ENCODE measurements around the gene KRT16.

KRT16 gene

GRCh38 chr17:41580687-41581365 is 31.7 kb downstream of the KRT16 start:
- 0 out of 2 replicates have a peak, but pooled peaks cover 3% of the 10 kb centered on the region for H4K20me1 ChIP-seq (ENCODE audit: insufficient read depth, low read length)
- no peak overlapping the region for H3K4me3 ChIP-seq (ENCODE audit: low read depth in 1 of 2, low read length in 2 of 2)
- H3K27me3 ChIP-seq (ENCODE audit: insufficient read depth, low read length, poor library complexity) = peaks cover 4% of the 10 kb centered on the region
- H2AFZ ChIP-seq (ENCODE audit: low read depth, low read length) = no peak overlapping the region
- no peaks in the 10 kb centered on the region for H3K4me1 ChIP-seq (ENCODE audit: insufficient read depth, low read length)
- TF ChIP-seq, protein P1, sequence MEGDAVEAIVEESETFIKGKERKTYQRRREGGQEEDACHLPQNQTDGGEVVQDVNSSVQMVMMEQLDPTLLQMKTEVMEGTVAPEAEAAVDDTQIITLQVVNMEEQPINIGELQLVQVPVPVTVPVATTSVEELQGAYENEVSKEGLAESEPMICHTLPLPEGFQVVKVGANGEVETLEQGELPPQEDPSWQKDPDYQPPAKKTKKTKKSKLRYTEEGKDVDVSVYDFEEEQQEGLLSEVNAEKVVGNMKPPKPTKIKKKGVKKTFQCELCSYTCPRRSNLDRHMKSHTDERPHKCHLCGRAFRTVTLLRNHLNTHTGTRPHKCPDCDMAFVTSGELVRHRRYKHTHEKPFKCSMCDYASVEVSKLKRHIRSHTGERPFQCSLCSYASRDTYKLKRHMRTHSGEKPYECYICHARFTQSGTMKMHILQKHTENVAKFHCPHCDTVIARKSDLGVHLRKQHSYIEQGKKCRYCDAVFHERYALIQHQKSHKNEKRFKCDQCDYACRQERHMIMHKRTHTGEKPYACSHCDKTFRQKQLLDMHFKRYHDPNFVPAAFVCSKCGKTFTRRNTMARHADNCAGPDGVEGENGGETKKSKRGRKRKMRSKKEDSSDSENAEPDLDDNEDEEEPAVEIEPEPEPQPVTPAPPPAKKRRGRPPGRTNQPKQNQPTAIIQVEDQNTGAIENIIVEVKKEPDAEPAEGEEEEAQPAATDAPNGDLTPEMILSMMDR (IDR thresholded peaks at IDR 0.05; ENCODE audit: borderline replicate concordance, extremely low read depth, low read length, poor library complexity, severe bottlenecking) = no peak
- TF ChIP-seq EZH2 (IDR thresholded peaks at IDR 0.05; ENCODE audit: borderline replicate concordance, low read depth, low read length, severe bottlenecking) = no peak
- DNase-seq (no peak), ATAC-seq (ENCODE audit: insufficient read depth, low read depth) (no peak)
- H3K79me2 ChIP-seq (ENCODE audit: insufficient read depth, low read length) = no peaks in the 10 kb centered on the region
- H3K36me3 ChIP-seq (ENCODE audit: insufficient read depth, low read length) = no peaks in the 10 kb centered on the region
- H3K9me3 ChIP-seq (ENCODE audit: insufficient read depth, low read length, severe bottlenecking) = no peaks in the 10 kb centered on the region
- H3K9ac ChIP-seq (ENCODE audit: low read depth, low read length) = no peak overlapping the region
- no peak overlapping the region for H3K27ac ChIP-seq (ENCODE audit: low read length)
- H3K4me2 ChIP-seq (ENCODE audit: insufficient read depth, low read length) = no peak overlapping the region

GRCh38 chr17:41580244-41580575 is 32.4 kb downstream of the KRT16 start:
- no peak overlapping the region for H2AFZ ChIP-seq (ENCODE audit: low read depth, low read length)

DNA sequence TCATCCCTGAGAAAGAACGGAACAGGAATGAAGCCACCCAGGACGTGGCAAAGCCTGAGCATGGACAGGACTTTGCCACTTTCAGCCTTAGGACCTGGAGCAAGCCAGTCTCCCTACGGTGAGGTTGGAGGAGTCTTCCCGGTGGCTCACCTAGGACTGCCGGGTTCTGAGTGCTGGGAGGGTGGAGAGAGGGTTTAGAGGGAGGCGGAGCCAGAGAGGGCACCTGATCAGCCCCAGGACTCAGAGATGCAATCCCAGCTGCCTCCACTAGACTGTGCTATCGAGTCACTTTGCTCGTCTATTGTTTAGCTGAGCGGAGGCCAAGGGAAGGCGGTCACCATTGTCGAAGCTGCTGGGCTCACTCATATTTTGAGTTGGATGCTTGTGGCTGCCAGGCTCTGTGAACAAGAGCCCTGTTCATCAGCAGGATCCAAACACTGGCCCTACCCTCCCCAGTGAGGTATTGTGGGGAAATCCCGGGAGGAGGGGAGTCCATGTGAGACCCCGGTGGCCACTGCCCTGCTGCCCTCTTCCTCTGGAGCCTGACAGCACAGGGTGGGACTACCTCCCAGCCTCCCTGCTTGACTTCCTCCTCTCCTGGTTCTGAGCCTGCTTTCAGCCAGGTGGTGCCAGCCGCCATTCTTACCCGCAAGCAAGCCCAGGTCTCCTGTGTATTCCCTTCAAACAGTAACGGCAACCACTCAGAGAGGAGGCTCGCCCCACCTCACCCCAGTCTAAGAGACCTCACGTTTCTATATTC is 32.9 kb downstream of the KRT16 start:
- peaks cover 4% of the 10 kb centered on the region for H3K27me3 ChIP-seq (ENCODE audit: insufficient read depth, low read length, poor library complexity)
- no peaks in the 10 kb centered on the region for H3K36me3 ChIP-seq (ENCODE audit: insufficient read depth, low read length)
- no peaks in the 10 kb centered on the region for H3K79me2 ChIP-seq (ENCODE audit: insufficient read depth, low read length)
- no peaks in the 10 kb centered on the region for H3K4me1 ChIP-seq (ENCODE audit: insufficient read depth, low read length)
- H3K4me2 ChIP-seq (ENCODE audit: insufficient read depth, low read length) = no peak overlapping the region
- H3K9ac ChIP-seq (ENCODE audit: low read depth, low read length) = no peak overlapping the region
- H3K4me3 ChIP-seq (ENCODE audit: low read depth in 1 of 2, low read length in 2 of 2) = no peak overlapping the region
- ATAC-seq (ENCODE audit: insufficient read depth, low read depth) (peak; percentile 89), DNase-seq (peak; percentile 74)
- no peak overlapping the region for H2AFZ ChIP-seq (ENCODE audit: low read depth, low read length)
- TF ChIP-seq, protein P1 (IDR thresholded peaks at IDR 0.05; ENCODE audit: borderline replicate concordance, extremely low read depth, low read length, poor library complexity, severe bottlenecking) = peak; percentile 78
- TF ChIP-seq EZH2 (IDR thresholded peaks at IDR 0.05; ENCODE audit: borderline replicate concordance, low read depth, low read length, severe bottlenecking) = no peak
- H3K9me3 ChIP-seq (ENCODE audit: insufficient read depth, low read length, severe bottlenecking) = no peaks in the 10 kb centered on the region
- no peak overlapping the region for H3K27ac ChIP-seq (ENCODE audit: low read length)
- 0 out of 2 replicates have a peak, but pooled peaks cover 3% of the 10 kb centered on the region for H4K20me1 ChIP-seq (ENCODE audit: insufficient read depth, low read length)

More at GRCh38 chr17:41580244-41580575, 32.4 kb downstream of the KRT16 start:
- no peaks in the 10 kb centered on the region for H3K79me2 ChIP-seq (ENCODE audit: insufficient read depth, low read length)
- no peaks in the 10 kb centered on the region for H3K36me3 ChIP-seq (ENCODE audit: insufficient read depth, low read length)
- H3K27ac ChIP-seq (ENCODE audit: low read length) = no peak overlapping the region
- H3K27me3 ChIP-seq (ENCODE audit: insufficient read depth, low read length, poor library complexity) = peaks cover 4% of the 10 kb centered on the region
- 0 out of 2 replicates have a peak, but pooled peaks cover 3% of the 10 kb centered on the region for H4K20me1 ChIP-seq (ENCODE audit: insufficient read depth, low read length)
- DNase-seq (no peak), ATAC-seq (ENCODE audit: insufficient read depth, low read depth) (no peak)
- no peak overlapping the region for H3K4me3 ChIP-seq (ENCODE audit: low read depth in 1 of 2, low read length in 2 of 2)
- TF ChIP-seq, protein P1 (IDR thresholded peaks at IDR 0.05; ENCODE audit: borderline replicate concordance, extremely low read depth, low read length, poor library complexity, severe bottlenecking) = no peak
- TF ChIP-seq EZH2 (IDR thresholded peaks at IDR 0.05; ENCODE audit: borderline replicate concordance, low read depth, low read length, severe bottlenecking) = no peak
- no peak overlapping the region for H3K4me2 ChIP-seq (ENCODE audit: insufficient read depth, low read length)
- no peaks in the 10 kb centered on the region for H3K9me3 ChIP-seq (ENCODE audit: insufficient read depth, low read length, severe bottlenecking)
- H3K4me1 ChIP-seq (ENCODE audit: insufficient read depth, low read length) = no peaks in the 10 kb centered on the region
- no peak overlapping the region for H3K9ac ChIP-seq (ENCODE audit: low read depth, low read length)
